Stomach (tissue), 9 donors: ENCODE results near the gene RELA. TPM values are rescaled to one million over a fixed set of nuclear protein-coding genes. Genes with fewer than 3 reads are reported as not detected.

Experiments
- DNase-seq, 2 donors: peaks; one replicate each; pipeline versions ENCODE4 v3.0.0 to v3.0.0-alpha.2; 2013 to 2019
- H3K27ac ChIP-seq, 5 donors: fragments of 200-600 bp in 4 of 5; sonication (generic) in 4 of 5; one replicate each; pipeline ENCODE4 v1.5.1; 2013 to 2019; ENCODE audit warnings: mild to moderate bottlenecking in 1 of 5, moderate library complexity in 1 of 5
- H3K27me3 ChIP-seq, 3 donors: fragments of 200-600 bp; sonication (generic); one replicate each; pipeline ENCODE4 v1.5.1; 2017 to 2019; ENCODE audit warnings: mixed run types in 1 of 3
- H3K36me3 ChIP-seq, 4 donors: fragments of 200-600 bp; sonication (generic); 1 replicate in 3 of 4; 2 replicates in 1 of 4; pipeline ENCODE4 v1.5.1; 2016 to 2019
- H3K4me1 ChIP-seq, 4 donors: fragments of 200-600 bp; sonication (generic); one replicate each; pipeline ENCODE4 v1.5.1; 2016 to 2019
- H3K4me3 ChIP-seq, 4 donors: fragments of 200-600 bp; sonication (generic) in 3 of 4; one replicate each; pipeline ENCODE4 v1.5.1; 2016 to 2019; ENCODE audit warnings: mild to moderate bottlenecking in 1 of 4
- H3K9me3 ChIP-seq, 4 donors: fragments of 200-600 bp; sonication (generic); one replicate each; pipeline ENCODE4 v1.5.1; 2016 to 2019
- CTCF ChIP-seq, 7 experiments: fragments of 450-650 bp in 4 of 7; fragments of 200-600 bp in 3 of 7; sonication (generic) in 3 of 7; IDR thresholded peaks; one replicate each; pipeline ENCODE4 v1.5.1; 2016 to 2019; ENCODE audit warnings: antibody characterized with exemption in 7 of 7, control low read depth in 2 of 7, mild to moderate bottlenecking in 1 of 7
- EP300 ChIP-seq: sonication (generic); formaldehyde crosslinking; IDR thresholded peaks from one replicate; pipeline ENCODE4 v1.6.1; 2017; ENCODE audit warnings: antibody characterized with exemption
- POLR2A ChIP-seq, 4 donors: fragments of 450-650 bp; IDR thresholded peaks; one replicate each; pipeline ENCODE4 v1.6.1; 2016; ENCODE audit warnings: antibody characterized with exemption in 4 of 4, control low read depth in 2 of 4, mild to moderate bottlenecking in 1 of 4, moderate library complexity in 1 of 4
- POLR2AphosphoS5 ChIP-seq, 3 donors: sonication (generic); formaldehyde crosslinking; IDR thresholded peaks; one replicate each; pipeline ENCODE4 v1.6.1; 2016; ENCODE audit warnings: antibody characterized with exemption in 3 of 3
- WGBS, 5 donors: extraction: QIAGEN DNeasy Blood & Tissue Kit in 3 of 5; methylation state at CpG; one replicate each; pipeline versions ENCODE4 v1.1.5 to v1.1.7; 2013 to 2018; 5-methylcytosine and 5-hydroxymethylcytosine counted together
- intact Hi-C: fragments of 100-400 bp; cut with DNase I; formaldehyde crosslinking; loops from one replicate; pipeline ENCODE4 v1.15.1; 2023; ENCODE audit warnings: low total_unique reads
- polyA plus RNA-seq, 3 donors: library from polyadenylated mRNA; stranded (reverse); fragments of 200-250 nt; gene quantifications; one replicate each; pipeline ENCODE4 v1.2.3, GENCODE V29; 2013
- total RNA-seq, 5 donors: library from RNA; depleted of rRNA; stranded (reverse); fragments of >200 nt; gene quantifications; one replicate each; pipeline versions ENCODE4 v1.1.0 to v1.2.3, GENCODE V29; 2014 to 2016
- donor health status: healthy with polysubstance abuse.
- donor health status: Bipolar disorder and iron deficiency.
- donor health status: healthy.

Gene RELA
- total and polyA plus RNA-seq, 8 donors = 27.4 to 68.8 (median 46.6) TPM

GRCh38 chr11:65703846-65704245 is 41.1 kb upstream of the RELA start:
- intact Hi-C loops = loop anchor here (10.0 kb wide), 1 partner anchor 79 kb away; no protein-coding TSS in a partner anchor
- TF ChIP-seq POLR2A (IDR thresholded peaks at IDR 0.05) = no peak
- no peak for TF ChIP-seq EP300
- no peak for TF ChIP-seq CTCF (IDR thresholded peaks at IDR 0.05)
- no peak for TF ChIP-seq POLR2AphosphoS5 (IDR thresholded peaks at IDR 0.05)
- H3K4me1 ChIP-seq = peaks cover 0 to 6% (median 3%) of the 10 kb centered on the region in 4 donors
- WGBS, 5 donors = 71 to 78% (median 74%) methylated on average over 4 of the region's 4 CpGs
- no peak overlapping the region for H3K27ac ChIP-seq
- H3K4me3 ChIP-seq = no peak overlapping the region
- H3K27me3 ChIP-seq = no peaks in the 10 kb centered on the region
- H3K36me3 ChIP-seq = no peaks in the 10 kb centered on the region
- no peak for DNase-seq
- no peaks in the 10 kb centered on the region for H3K9me3 ChIP-seq

- Histone ChIP-seq H3K36me3 (no peaks in the 10 kb centered on the region), H3K27me3 (no peaks in the 10 kb centered on the region), H3K4me3 (no peak overlapping the region), H3K9me3 (no peaks in the 10 kb centered on the region), H3K4me1 (peaks cover 0 to 8% (median 4%) of the 10 kb centered on the region in 4 donors), H3K27ac (no peak overlapping the region)
- intact Hi-C loops = loop anchor here (10.0 kb wide), 1 partner anchor 77 kb away; no protein-coding TSS in a partner anchor
- 82 to 93% (median 87%) methylated on average over 1 of the region's 1 CpG for WGBS, 5 donors
- TF ChIP-seq POLR2AphosphoS5 (IDR thresholded peaks at IDR 0.05) (no peak), CTCF (IDR thresholded peaks at IDR 0.05) (no peak), POLR2A (IDR thresholded peaks at IDR 0.05) (no peak), EP300 (no peak)
- DNase-seq = no peak
Observed at GRCh38 chr11:65701686-65702085, 39.0 kb upstream of the RELA start.

- WGBS, 5 donors = 66 to 88% (median 80%) methylated on average over 3 of the region's 3 CpGs
Observed at GRCh38 chr11:65700399-65700798, 37.7 kb upstream of the RELA start.

GRCh38 chr11:65699306-65699705 is 36.6 kb upstream of the RELA start:
- H3K4me3 ChIP-seq = no peak overlapping the region
- intact Hi-C loops = no loop called here
- 83 to 88% (median 86%) methylated on average over 7 of the region's 7 CpGs for WGBS, 5 donors
- no peaks in the 10 kb centered on the region for H3K9me3 ChIP-seq
- DNase-seq = no peak
- no peaks in the 10 kb centered on the region for H3K27me3 ChIP-seq
- peaks cover 7 to 27% (median 20%) of the 10 kb centered on the region in 4 donors for H3K4me1 ChIP-seq
- H3K36me3 ChIP-seq = no peaks in the 10 kb centered on the region
- TF ChIP-seq POLR2AphosphoS5 (IDR thresholded peaks at IDR 0.05) (no peak), POLR2A (IDR thresholded peaks at IDR 0.05) (no peak), CTCF (IDR thresholded peaks at IDR 0.05) (no peak), EP300 (no peak)
- H3K27ac ChIP-seq = no peak overlapping the region

More at GRCh38 chr11:65700399-65700798, 37.7 kb upstream of the RELA start:
- intact Hi-C loops = loop anchor here (10.0 kb wide), 1 partner anchor 76 kb away; no protein-coding TSS in a partner anchor
- peaks cover 3 to 16% (median 13%) of the 10 kb centered on the region in 4 donors for H3K4me1 ChIP-seq
- H3K27ac ChIP-seq = no peak overlapping the region
- no peaks in the 10 kb centered on the region for H3K36me3 ChIP-seq
- no peaks in the 10 kb centered on the region for H3K27me3 ChIP-seq
- no peak overlapping the region for H3K4me3 ChIP-seq
- TF ChIP-seq POLR2A (IDR thresholded peaks at IDR 0.05) (no peak), CTCF (IDR thresholded peaks at IDR 0.05) (no peak), POLR2AphosphoS5 (IDR thresholded peaks at IDR 0.05) (no peak), EP300 (no peak)
- no peaks in the 10 kb centered on the region for H3K9me3 ChIP-seq
- no peak for DNase-seq
